Erythroblast (primary cell): Measurements from ENCODE around the gene COX19.

Source experiments
- GATA1 ChIP-seq: IDR thresholded peaks from 2 replicates; pipeline ENCODE4 v1.6.1; 2011; ENCODE audit warnings: low read depth, mild to moderate bottlenecking, control low read depth, low read length, moderate library complexity
- POLR2A ChIP-seq: IDR thresholded peaks from 2 replicates; pipeline ENCODE4 v1.6.1; 2011; ENCODE audit warnings: mild to moderate bottlenecking, low read length

DNA sequence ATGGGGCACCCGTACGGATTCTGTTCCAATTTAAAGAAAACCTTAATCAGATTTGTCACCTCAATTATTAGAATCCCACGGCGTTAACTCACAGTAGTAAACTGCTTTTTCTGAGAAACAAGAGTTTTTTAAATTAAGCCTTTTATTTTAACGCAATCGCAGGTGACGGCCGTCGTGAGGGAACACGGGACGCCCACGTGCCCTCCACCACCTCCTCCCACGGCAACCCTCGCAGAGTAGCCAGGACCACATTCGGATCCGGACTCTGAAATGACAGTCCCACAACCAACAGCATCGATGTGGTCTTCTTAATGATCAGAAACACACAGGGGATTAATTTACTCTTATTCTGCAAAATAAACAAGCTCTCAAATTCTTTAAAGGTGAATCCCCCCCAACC, 47.0 kb upstream of the COX19 start:
- TF ChIP-seq POLR2A (no peak), GATA1 (no peak)
